Activated B cell treated with CpG ODN at 0.5 μM for 24 hours (primary cell): ENCODE measurements around the gene CXCL14. TPM values are rescaled to one million over a fixed set of nuclear protein-coding genes. Genes with fewer than 3 reads are reported as not detected.
"Not testable (repeated sequence)": the region's sequence is repeated elsewhere in the genome, so short reads cannot be mapped to it uniquely, and the experiment has no call there.

Experiments
- ATAC-seq: fragments of 200-7000 bp; cut with Tn5 transposase; one replicate; pipeline ENCODE4 v1.10.0; 2021; ENCODE audit warnings: low read depth, mild to moderate bottlenecking, moderate library complexity
- CTCF ChIA-PET: fragments of 350-600 bp; sonication (Branson Sonifier 250); formaldehyde crosslinking; loops from one replicate; lab custom pipeline; 2021; ENCODE audit warnings: antibody characterized with exemption; lab: Charles Lee
- POLR2A ChIA-PET: fragments of 350-600 bp; sonication (Branson Sonifier 250); formaldehyde crosslinking; loops from one replicate; lab custom pipeline; 2021; ENCODE audit warnings: antibody characterized with exemption; lab: Charles Lee
- DNase-seq: peaks from one replicate; pipeline ENCODE4 v3.0.0; 2022
- H3K27ac Mint-ChIP-seq: one replicate; pipeline ENCODE4 v1.8.0; 2020; ENCODE audit warnings: mixed read lengths
- H3K27me3 Mint-ChIP-seq: one replicate; pipeline ENCODE4 v1.8.0; 2021; ENCODE audit warnings: mixed read lengths
- H3K36me3 Mint-ChIP-seq: one replicate; pipeline ENCODE4 v1.8.0; 2021; ENCODE audit warnings: low read depth, mixed read lengths
- H3K4me1 Mint-ChIP-seq: one replicate; pipeline ENCODE4 v1.8.0; 2021; ENCODE audit warnings: mixed read lengths
- H3K4me3 Mint-ChIP-seq: one replicate; pipeline ENCODE4 v1.8.0; 2020; ENCODE audit warnings: mild to moderate bottlenecking, mixed read lengths
- H3K9me3 Mint-ChIP-seq: one replicate; pipeline ENCODE4 v1.8.0; 2020; ENCODE audit warnings: mixed read lengths
- intact Hi-C: fragments of 100-400 bp; cut with micrococcal nuclease; formaldehyde crosslinking; loops from one replicate; pipeline ENCODE4 v1.15.1; 2024
- total RNA-seq: library from RNA; stranded (reverse); gene quantifications from 2 replicates; pipeline ENCODE4 v1.2.3, GENCODE V29; 2022
- TF ChIP-seq, protein P1 (sequence below): fragments of 200-600 bp; IDR thresholded peaks from one replicate; pipeline ENCODE4 v1.8.0; 2022; ENCODE audit warnings: antibody characterized with exemption, mild to moderate bottlenecking

The CXCL14 gene
- total RNA-seq, 1 donor from 2014 or later = not detected

DNA sequence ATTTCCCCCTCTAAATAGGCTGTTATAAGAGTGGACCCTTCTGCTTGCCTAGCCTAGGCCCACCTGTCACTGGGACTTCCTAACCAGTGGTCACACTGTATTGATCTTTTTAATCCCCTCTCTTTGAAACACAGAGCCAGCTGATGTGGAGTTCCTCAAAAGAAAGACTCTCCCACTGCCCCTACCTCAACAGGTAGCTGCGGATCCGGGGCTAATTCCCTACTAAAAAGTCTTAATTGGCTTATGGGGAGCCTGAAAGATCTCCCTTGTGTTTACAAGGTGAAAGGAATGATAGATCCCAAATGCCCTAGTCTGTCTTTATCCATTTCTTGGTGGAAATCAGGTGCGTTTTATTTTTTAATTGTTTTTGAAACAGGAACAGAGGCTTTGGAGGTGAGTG is 45.0 kb downstream of the CXCL14 start:
- H3K27me3 Mint-ChIP-seq = peaks cover 68% of the 10 kb centered on the region
- H3K4me3 Mint-ChIP-seq = no peak overlapping the region
- no peak overlapping the region for H3K27ac Mint-ChIP-seq
- ATAC-seq (no peak), DNase-seq (no peak)
- POLR2A ChIA-PET = no interaction called here
- H3K36me3 Mint-ChIP-seq = no peaks in the 10 kb centered on the region
- H3K4me1 Mint-ChIP-seq = peaks cover 4% of the 10 kb centered on the region
- TF ChIP-seq, protein P1, sequence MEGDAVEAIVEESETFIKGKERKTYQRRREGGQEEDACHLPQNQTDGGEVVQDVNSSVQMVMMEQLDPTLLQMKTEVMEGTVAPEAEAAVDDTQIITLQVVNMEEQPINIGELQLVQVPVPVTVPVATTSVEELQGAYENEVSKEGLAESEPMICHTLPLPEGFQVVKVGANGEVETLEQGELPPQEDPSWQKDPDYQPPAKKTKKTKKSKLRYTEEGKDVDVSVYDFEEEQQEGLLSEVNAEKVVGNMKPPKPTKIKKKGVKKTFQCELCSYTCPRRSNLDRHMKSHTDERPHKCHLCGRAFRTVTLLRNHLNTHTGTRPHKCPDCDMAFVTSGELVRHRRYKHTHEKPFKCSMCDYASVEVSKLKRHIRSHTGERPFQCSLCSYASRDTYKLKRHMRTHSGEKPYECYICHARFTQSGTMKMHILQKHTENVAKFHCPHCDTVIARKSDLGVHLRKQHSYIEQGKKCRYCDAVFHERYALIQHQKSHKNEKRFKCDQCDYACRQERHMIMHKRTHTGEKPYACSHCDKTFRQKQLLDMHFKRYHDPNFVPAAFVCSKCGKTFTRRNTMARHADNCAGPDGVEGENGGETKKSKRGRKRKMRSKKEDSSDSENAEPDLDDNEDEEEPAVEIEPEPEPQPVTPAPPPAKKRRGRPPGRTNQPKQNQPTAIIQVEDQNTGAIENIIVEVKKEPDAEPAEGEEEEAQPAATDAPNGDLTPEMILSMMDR = no peak
- CTCF ChIA-PET = interaction anchor here (2.1 kb wide), 1 partner anchor 32 kb away, joined by 4 read pairs; no protein-coding TSS in a partner anchor
- H3K9me3 Mint-ChIP-seq = no peaks in the 10 kb centered on the region
- intact Hi-C loops = no loop called here

DNA sequence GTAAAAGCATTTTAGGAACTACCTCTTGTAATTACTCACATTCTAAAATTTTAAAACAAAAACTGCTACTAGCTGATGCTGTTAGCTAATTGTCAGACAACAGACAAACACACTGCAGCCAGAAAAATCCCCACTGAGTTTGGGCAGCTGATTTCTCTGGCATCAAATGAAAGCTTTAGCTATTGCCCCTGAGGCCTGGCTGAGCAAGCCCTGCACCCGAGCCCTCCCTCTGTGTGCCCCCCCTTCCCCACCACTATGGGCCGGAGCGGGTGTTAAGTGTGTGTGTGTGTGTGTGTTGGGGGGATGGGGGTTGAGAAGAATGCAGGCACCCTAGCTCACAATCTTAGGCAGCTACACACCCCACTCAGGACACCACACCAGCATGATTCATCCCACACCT is 45.5 kb downstream of the CXCL14 start:
- H3K4me3 Mint-ChIP-seq = no peak overlapping the region
- TF ChIP-seq, protein P1 = no peak
- intact Hi-C loops = no loop called here
- ChIA-PET CTCF (interaction anchor here (2.1 kb wide), 1 partner anchor 33 kb away, joined by 4 read pairs; no protein-coding TSS in a partner anchor), POLR2A (no interaction called here)
- peaks cover 4% of the 10 kb centered on the region for H3K4me1 Mint-ChIP-seq
- H3K36me3 Mint-ChIP-seq = no peaks in the 10 kb centered on the region
- DNase-seq = no peak
- no peaks in the 10 kb centered on the region for H3K9me3 Mint-ChIP-seq
- no peak overlapping the region for H3K27ac Mint-ChIP-seq
- ATAC-seq = no peak
- peaks cover 64% of the 10 kb centered on the region for H3K27me3 Mint-ChIP-seq

DNA sequence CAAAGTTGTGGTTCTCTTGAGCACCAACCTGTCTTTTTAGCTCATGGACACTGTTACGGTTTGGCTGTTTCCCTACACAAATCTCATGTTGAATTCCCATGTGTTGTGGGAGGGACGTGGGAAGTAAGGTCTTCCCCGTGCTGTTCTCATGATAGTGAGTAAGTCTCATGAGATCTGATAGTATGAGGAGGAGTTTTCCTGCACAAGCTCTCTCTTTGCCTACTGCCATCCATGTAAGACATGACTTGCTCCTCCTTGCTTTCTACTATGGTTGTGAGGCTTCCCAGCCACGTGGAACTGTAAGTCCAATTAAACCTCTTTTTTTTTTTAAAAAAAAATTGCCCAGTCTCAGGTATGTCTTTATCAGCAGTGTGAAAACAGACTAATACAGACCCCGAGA is 49.2 kb downstream of the CXCL14 start:
- DNase-seq, H3K36me3 Mint-ChIP-seq, H3K27ac Mint-ChIP-seq, H3K4me1 Mint-ChIP-seq, H3K9me3 Mint-ChIP-seq, ATAC-seq, POLR2A ChIA-PET, CTCF ChIA-PET, H3K4me3 Mint-ChIP-seq, intact Hi-C loops: not testable (repeated sequence)
- H3K27me3 Mint-ChIP-seq = peaks cover 59% of the 10 kb centered on the region

DNA sequence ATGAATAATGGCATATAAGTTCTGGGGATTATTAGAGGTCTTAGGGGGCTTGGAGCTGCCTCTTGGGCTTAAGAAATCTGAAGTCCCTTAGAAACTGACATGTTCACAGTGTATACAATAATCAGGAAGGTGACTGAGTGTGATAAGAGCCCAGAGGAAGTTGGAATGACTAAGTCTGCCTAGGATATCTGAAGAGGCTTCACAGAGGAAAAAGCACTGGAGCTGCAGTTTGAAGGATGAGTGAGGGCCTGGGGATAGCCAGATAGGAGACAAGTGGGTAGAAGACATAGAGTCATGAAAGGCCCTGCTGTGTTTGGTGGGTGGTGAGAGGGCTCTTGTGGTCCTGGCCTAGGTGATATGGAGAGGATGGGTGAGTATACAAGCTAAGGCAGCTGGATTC is 51.9 kb downstream of the CXCL14 start:
- TF ChIP-seq, protein P1 = no peak
- intact Hi-C loops = no loop called here
- H3K36me3 Mint-ChIP-seq = no peaks in the 10 kb centered on the region
- ChIA-PET POLR2A (no interaction called here), CTCF (no interaction called here)
- H3K4me3 Mint-ChIP-seq = no peak overlapping the region
- DNase-seq = no peak
- H3K27me3 Mint-ChIP-seq = peaks cover 51% of the 10 kb centered on the region
- ATAC-seq = no peak
- H3K4me1 Mint-ChIP-seq = no peaks in the 10 kb centered on the region
- H3K27ac Mint-ChIP-seq = no peak overlapping the region
- H3K9me3 Mint-ChIP-seq = peaks cover 9% of the 10 kb centered on the region

DNA sequence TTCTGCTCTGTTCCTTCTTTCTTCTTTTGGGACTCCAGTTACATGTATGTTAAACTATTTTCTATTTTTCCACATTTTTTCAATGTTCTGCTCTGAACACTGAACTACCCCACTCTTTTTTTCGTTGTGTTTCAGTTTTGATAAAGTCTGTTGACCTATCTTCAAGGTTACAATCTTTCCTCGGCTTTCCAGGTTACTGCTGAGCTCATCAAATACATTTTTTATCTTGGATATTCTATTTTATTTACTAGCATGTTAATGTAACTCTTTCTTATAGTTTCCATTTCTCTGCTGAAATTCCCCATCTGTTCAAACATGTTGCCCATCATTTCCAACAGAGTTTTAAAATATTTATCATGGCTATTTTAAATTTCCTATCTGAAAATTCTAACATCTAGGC is 56.8 kb downstream of the CXCL14 start:
- POLR2A ChIA-PET = no interaction called here
- no peak overlapping the region for H3K4me3 Mint-ChIP-seq
- intact Hi-C loops = no loop called here
- DNase-seq (no peak), ATAC-seq (no peak)
- peaks cover 56% of the 10 kb centered on the region for H3K27me3 Mint-ChIP-seq
- no peak overlapping the region for H3K27ac Mint-ChIP-seq
- H3K4me1 Mint-ChIP-seq = no peaks in the 10 kb centered on the region
- TF ChIP-seq, protein P1 = no peak
- H3K36me3 Mint-ChIP-seq = no peaks in the 10 kb centered on the region
- peaks cover 11% of the 10 kb centered on the region for H3K9me3 Mint-ChIP-seq
- CTCF ChIA-PET = no interaction called here

Other genes with a start within 250 kb of the CXCL14 start
- gene MACROH2A1, start 179.8 kb downstream of the CXCL14 start, total RNA-seq = 115 and 125 TPM in 2 replicates
- gene DCANP1, start 131.6 kb downstream of the CXCL14 start, total RNA-seq = not detected in 2 replicates
- not detected in 2 replicates for gene TIFAB, start 126.6 kb downstream of the CXCL14 start, total RNA-seq
- gene NEUROG1, start 43.0 kb downstream of the CXCL14 start, total RNA-seq = not detected in 2 replicates